GM12872 (cell line): ENCODE measurements around the gene GRIN2A.

Experiments used
- TF ChIP-seq, protein P1 (sequence below): IDR thresholded peaks from 3 replicates; pipeline ENCODE4 v1.5.1; 2011; ENCODE audit warnings: low read depth, mild to moderate bottlenecking, low read length, moderate library complexity; ENCODE audit not compliant: insufficient read depth

GRIN2A gene

DNA sequence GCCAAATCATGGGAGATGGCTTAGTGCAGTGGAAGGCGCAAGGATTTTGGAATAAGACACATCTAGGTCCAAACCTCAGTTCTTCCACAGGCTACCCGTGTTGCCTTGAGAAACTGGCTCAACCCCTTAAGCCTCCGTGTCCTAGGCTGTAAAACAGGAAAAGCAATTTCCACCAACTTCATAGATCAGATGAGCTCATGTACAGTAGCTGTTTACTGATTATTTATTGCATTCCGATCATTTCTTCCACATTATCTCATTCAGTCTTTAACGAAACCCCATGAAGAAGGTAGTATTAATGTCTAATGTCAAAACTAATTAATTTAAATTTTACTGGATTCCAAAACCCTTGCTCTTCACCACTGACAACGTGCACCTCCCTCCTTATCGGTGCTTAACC, 231.6 kb downstream of the GRIN2A start:
- TF ChIP-seq, protein P1, sequence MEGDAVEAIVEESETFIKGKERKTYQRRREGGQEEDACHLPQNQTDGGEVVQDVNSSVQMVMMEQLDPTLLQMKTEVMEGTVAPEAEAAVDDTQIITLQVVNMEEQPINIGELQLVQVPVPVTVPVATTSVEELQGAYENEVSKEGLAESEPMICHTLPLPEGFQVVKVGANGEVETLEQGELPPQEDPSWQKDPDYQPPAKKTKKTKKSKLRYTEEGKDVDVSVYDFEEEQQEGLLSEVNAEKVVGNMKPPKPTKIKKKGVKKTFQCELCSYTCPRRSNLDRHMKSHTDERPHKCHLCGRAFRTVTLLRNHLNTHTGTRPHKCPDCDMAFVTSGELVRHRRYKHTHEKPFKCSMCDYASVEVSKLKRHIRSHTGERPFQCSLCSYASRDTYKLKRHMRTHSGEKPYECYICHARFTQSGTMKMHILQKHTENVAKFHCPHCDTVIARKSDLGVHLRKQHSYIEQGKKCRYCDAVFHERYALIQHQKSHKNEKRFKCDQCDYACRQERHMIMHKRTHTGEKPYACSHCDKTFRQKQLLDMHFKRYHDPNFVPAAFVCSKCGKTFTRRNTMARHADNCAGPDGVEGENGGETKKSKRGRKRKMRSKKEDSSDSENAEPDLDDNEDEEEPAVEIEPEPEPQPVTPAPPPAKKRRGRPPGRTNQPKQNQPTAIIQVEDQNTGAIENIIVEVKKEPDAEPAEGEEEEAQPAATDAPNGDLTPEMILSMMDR = no peak

DNA sequence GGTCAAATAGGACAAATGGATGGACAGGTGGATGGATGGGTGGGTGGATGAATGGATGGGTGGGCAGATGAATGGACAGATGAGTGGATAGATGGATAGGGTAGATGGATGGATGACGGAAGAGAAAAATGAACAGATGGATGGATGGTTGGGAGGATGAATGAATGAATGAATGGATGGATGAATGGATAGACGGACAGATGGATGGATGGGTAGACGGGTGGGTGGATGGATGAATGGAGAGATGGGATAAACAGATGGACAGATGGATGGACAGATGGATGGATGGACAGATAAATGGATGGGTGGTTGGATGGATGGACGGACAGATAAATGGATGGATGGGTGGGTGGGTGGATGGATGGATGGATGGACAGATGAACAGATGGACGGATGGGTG, 232.8 kb downstream of the GRIN2A start:
- TF ChIP-seq, protein P1 = no peak

DNA sequence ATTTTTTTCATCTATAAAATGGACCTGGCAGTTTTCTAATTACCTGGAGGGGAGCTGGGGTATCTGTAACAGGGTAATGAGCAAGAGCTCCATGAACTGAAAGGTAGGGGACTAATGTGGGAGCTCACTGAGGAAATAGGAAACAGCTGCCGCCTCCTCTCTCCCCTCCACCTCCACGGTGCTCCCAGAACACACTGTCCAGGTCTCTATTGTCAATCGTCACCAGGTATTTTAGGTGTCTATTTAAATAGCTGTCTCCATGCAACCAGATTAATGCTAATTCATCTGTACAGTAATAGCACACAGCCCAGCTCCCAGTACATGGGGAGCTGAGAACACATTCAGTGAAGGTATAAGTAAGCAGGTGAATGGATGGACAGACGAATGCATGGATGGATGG, 233.3 kb downstream of the GRIN2A start:
- TF ChIP-seq, protein P1 = no peak

DNA sequence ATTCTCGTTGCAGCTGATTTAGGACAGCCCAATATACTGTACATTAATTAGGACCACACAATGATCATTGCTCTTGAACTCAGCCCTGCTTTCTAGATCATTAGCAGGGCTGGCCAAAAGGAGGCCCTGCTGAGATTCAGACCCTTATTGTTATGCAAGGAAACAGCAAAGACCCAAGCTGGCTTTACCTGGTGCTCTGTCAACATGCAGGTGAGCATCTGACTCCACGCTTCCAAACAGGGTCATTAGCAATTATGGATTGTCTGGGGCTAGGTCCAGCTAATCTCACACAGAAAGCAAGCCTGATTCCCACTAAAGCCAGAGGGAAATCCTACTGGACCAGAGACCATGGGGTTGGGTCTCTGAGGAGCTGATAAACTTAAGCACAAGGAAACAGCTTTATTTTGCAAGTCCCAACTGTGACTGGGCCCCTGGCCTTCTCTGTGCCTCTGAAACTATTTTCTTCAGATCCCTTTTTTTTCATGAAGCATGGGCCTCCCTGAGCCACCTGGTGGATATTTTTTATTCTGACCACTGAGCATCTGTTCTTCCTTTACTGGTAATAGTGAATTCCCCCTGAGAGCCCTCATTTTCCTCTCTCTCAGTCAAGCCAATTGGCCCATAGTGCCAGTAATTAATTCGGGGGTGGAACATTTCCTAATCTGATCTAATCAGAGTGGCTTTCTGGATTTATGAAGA, 236.1 kb downstream of the GRIN2A start:
- TF ChIP-seq, protein P1 = no peak

DNA sequence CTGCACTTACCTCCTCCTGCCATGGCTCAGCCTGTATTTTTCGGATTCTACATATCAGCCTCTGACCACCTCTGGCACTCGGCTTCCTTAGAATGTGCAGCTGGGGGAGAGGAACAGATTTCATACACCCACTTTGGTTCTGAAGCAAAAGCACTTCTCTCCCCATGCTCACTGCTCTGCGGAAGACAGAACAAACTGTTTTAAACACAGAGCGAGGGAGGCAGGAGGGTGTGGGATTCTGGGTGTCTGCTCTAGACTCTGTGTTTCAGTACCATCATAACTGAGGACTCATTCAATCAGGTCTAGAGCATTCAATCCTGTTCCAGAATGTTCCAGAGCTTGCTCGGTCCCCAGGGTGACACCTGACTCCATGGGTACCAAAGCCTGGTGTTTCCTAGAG, 239.1 kb downstream of the GRIN2A start:
- TF ChIP-seq, protein P1 = no peak

DNA sequence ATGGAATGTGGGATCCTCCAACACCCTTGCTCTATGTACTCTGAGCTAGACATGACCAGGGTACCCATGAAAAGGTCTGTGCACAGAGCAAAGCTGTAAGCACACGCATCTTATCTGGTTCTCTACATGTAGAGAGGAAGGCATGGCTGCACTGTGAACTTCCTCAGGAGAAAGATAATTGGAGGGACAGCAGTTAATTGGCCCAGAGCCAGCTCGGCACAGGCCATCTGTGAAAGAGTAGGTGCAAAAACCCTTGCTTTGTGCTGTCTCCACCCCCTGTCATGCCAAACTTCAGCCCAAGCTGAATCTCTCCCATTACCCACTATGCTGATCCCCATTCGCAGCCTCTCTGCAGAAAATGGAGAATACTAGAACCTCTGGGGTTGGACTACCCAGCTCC, 241.0 kb downstream of the GRIN2A start:
- TF ChIP-seq, protein P1 = no peak

DNA sequence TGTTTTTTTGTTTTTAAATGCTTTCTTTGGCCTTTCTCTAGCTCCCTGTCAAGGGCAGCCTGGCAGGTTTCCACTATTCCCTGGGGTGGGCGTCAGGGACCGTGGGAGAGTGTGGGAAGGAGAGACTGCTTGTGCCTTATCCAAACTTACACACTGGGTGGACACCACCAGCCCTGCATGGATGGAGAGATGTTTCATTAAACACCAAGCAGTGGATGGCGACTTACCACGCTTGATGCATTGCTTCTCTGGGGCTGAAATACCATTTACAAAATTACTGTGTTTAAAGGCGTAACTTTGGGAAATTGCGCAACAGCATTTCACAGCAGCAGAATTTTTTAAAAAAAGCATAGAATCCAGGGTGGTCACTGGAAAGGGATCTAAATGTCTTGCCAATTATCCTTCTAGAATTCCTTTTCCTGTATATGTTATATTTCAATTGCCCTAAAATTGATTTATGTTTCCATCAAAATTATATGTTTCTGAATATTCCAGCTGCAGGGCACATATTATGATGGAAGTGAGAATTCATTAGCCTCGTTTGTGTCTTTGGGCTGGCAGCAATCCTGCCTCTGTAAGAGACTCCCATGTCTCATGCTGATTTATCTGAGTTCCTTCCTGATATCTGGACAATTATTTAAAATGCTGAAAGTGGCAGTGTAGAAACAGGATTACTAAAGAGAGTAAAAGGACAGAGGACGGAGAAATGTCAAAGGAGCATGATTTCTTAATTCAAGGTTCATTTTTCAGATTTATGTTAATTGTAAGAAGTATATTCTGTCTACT, 247.3 kb downstream of the GRIN2A start:
- TF ChIP-seq, protein P1 = no peak
